Nephron (organoid): Measurements from ENCODE around the gene VTA1.
A peak's percentile ranks its signal among the peaks of the same experiment; 100 is the strongest.
"Not testable (repeated sequence)": the region's sequence is repeated elsewhere in the genome, so short reads cannot be mapped to it uniquely, and the experiment has no call there.

Experiments used
- H3K27ac Mint-ChIP-seq, 3 experiments: 2 replicates each; pipeline ENCODE4 v1.8.0; 2020; ENCODE audit warnings: mixed read lengths in 3 of 3, mild to moderate bottlenecking in 2 of 3, moderate library complexity in 1 of 3
- H3K27me3 Mint-ChIP-seq: 2 replicates; pipeline ENCODE4 v1.8.0; 2021; ENCODE audit warnings: low read depth, mild to moderate bottlenecking, moderate library complexity, mixed read lengths
- H3K36me3 Mint-ChIP-seq: 2 replicates; pipeline ENCODE4 v1.8.0; 2020; ENCODE audit warnings: low read depth, mixed read lengths
- H3K4me1 Mint-ChIP-seq: 2 replicates; pipeline ENCODE4 v1.8.0; 2020; ENCODE audit warnings: mixed read lengths
- H3K4me3 Mint-ChIP-seq, 3 experiments: 2 replicates each; pipeline ENCODE4 v1.8.0; 2020; ENCODE audit warnings: mild to moderate bottlenecking in 3 of 3, mixed read lengths in 3 of 3, moderate library complexity in 2 of 3
- H3K9me3 Mint-ChIP-seq: 2 replicates; pipeline ENCODE4 v1.8.0; 2020; ENCODE audit warnings: mixed read lengths
- TF ChIP-seq, protein P1 (sequence below), 3 experiments: fragments of 200-600 bp; sonication (generic); IDR thresholded peaks; one replicate each; pipeline ENCODE4 v1.5.0; 2021; ENCODE audit warnings: antibody characterized with exemption in 3 of 3; ENCODE audit not compliant: unreplicated experiment in 3 of 3

VTA1 gene

DNA sequence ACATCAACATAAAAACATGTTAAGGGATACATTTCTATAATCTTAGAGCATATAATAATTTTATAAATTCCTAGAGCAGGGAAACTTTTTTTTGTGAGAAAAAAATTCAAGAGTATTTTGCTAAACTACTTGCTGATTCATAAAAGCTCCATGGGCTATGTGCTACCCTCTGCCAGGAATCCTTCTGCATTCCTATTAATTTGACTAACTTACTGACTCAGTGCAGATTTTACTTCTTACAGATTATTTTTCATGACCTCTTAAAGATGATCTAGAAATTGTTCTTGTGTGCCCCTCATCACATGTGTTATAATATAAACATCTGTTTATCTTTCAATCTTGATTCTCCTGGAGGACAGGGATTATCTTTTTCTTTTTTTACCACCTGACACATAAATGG lies 5.7 kb downstream of the VTA1 start:
- no peaks in the 10 kb centered on the region for H3K27me3 Mint-ChIP-seq
- H3K4me1 Mint-ChIP-seq: peaks cover 31% of the 10 kb centered on the region
- H3K9me3 Mint-ChIP-seq: no peaks in the 10 kb centered on the region
- no peak overlapping the region for H3K4me3 Mint-ChIP-seq
- H3K36me3 Mint-ChIP-seq: peaks cover 5% of the 10 kb centered on the region
- H3K27ac Mint-ChIP-seq: no peak overlapping the region
- TF ChIP-seq, protein P1, sequence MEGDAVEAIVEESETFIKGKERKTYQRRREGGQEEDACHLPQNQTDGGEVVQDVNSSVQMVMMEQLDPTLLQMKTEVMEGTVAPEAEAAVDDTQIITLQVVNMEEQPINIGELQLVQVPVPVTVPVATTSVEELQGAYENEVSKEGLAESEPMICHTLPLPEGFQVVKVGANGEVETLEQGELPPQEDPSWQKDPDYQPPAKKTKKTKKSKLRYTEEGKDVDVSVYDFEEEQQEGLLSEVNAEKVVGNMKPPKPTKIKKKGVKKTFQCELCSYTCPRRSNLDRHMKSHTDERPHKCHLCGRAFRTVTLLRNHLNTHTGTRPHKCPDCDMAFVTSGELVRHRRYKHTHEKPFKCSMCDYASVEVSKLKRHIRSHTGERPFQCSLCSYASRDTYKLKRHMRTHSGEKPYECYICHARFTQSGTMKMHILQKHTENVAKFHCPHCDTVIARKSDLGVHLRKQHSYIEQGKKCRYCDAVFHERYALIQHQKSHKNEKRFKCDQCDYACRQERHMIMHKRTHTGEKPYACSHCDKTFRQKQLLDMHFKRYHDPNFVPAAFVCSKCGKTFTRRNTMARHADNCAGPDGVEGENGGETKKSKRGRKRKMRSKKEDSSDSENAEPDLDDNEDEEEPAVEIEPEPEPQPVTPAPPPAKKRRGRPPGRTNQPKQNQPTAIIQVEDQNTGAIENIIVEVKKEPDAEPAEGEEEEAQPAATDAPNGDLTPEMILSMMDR (IDR thresholded peaks at IDR 0.05; ENCODE audit: unreplicated experiment in 3 of 3): no peak

DNA sequence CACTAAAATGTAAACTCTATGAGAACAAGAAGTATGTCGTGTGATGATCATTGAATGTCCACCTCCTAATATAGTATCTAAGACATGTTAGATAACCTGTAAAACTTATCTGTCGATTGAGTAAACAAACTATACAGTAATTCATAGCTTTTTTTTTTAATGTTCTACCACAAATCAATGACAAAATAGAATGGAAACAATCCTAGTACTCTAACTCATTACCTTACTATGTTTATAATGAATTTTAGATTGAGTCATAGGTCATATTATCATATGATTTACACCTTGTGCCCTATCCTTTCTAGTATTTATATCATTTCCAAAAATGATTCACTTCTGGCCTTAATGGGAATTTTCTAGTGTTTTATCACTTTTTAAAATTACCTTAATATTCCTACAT lies 6.1 kb downstream of the VTA1 start:
- no peaks in the 10 kb centered on the region for H3K27me3 Mint-ChIP-seq
- TF ChIP-seq, protein P1 (IDR thresholded peaks at IDR 0.05; ENCODE audit: unreplicated experiment in 3 of 3): no peak
- no peak overlapping the region for H3K4me3 Mint-ChIP-seq
- peaks cover 28% of the 10 kb centered on the region for H3K4me1 Mint-ChIP-seq
- peaks cover 5% of the 10 kb centered on the region for H3K36me3 Mint-ChIP-seq
- no peak overlapping the region for H3K27ac Mint-ChIP-seq
- H3K9me3 Mint-ChIP-seq: no peaks in the 10 kb centered on the region

DNA sequence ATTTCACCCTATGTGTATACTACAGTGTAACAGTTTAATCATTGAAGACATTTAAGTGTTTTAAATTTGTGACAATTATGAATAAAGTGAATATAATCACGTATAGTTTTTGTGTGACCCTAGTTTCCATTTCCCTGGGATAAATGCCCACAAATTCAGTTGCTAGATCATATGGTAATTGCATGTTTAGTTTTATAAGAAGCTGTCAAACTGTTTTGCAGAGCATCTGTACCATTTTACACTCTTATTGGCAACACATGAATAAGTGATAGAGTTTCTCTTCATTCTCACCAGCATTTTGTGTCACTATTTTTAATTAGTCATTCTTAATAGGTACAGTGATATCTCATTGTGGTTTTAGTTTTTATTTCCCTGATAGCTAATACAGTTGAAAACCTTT lies 7.3 kb downstream of the VTA1 start:
- H3K27ac Mint-ChIP-seq: no peak overlapping the region
- H3K27me3 Mint-ChIP-seq: no peaks in the 10 kb centered on the region
- no peaks in the 10 kb centered on the region for H3K9me3 Mint-ChIP-seq
- H3K36me3 Mint-ChIP-seq: peaks cover 5% of the 10 kb centered on the region
- H3K4me1 Mint-ChIP-seq: peaks cover 16% of the 10 kb centered on the region
- TF ChIP-seq, protein P1 (IDR thresholded peaks at IDR 0.05; ENCODE audit: unreplicated experiment in 3 of 3): no peak
- no peak overlapping the region for H3K4me3 Mint-ChIP-seq

DNA sequence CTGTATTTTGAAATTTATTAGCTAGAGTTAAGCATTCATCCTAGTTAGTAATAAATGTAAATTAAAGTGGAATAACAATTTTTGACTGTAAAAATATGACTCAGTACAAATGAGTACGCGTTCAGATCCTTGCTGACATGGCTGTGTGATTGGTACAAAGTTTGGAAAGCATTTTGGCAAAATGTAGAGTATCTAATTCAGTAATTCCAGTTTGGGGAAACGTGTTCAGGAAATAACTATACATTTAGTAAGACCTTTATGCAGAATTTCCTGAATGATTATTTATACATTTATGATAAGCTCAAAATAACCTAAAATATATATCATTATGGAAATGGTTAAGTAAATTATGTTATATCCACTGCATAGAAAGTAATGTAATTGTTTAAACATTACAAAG lies 8.0 kb downstream of the VTA1 start:
- TF ChIP-seq, protein P1 (IDR thresholded peaks at IDR 0.05; ENCODE audit: unreplicated experiment in 3 of 3): no peak
- H3K4me3 Mint-ChIP-seq: no peak overlapping the region
- peaks cover 5% of the 10 kb centered on the region for H3K36me3 Mint-ChIP-seq

DNA sequence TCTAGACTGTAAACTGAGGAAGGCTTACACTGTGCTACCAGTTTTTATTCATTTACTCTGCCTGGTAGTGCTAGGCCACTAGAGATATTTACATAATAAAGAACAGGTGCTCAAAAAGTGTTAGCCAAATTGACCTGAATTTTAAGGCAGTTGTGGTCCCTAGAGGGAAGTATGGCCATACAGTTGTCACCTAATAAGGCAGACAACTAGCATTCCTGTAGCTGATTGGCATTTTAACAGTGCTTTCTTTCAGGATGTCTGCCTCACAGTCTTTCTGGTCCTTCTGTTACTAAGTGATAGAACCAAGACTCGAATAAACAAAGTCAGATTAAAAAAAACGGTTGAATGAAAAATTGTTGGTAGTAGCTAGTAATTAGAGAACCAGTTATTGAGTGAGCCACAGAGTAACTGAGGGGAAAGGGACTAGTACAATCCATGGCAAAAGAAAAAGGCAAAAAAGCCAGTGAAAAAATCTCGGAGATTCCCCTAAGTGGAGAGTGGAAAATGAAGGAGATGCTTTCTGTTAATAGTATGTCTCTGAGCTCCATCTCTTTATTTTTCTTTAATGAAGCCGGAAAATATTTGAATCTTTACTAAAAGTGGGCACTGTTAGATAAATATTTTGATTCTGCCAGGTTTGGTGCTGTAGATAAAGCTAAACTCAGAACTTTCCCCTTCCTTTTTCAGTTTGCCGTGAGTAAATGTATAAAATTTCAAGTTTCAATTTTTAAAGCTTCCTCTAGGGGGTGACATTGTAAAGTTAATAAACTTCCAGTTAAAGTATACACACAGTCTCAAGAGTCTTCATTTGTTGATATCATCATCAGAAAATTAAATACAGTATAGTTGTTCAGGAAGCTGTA lies 9.1 kb downstream of the VTA1 start:
- Mint-ChIP-seq H3K4me1 (peaks cover 5% of the 10 kb centered on the region), H3K27me3 (no peaks in the 10 kb centered on the region), H3K9me3 (no peaks in the 10 kb centered on the region), H3K27ac (peak overlapping the region in 1 of 3 experiments; percentile 28), H3K4me3 (no peak overlapping the region), H3K36me3 (peaks cover 5% of the 10 kb centered on the region)
- TF ChIP-seq, protein P1 (IDR thresholded peaks at IDR 0.05; ENCODE audit: unreplicated experiment in 3 of 3): peak; percentile 33 to 61 (median 38)

More for the DNA sequence above, 8.0 kb downstream of the VTA1 start:
- no peaks in the 10 kb centered on the region for H3K27me3 Mint-ChIP-seq
- H3K9me3 Mint-ChIP-seq: no peaks in the 10 kb centered on the region
- H3K4me1 Mint-ChIP-seq: peaks cover 9% of the 10 kb centered on the region
- H3K27ac Mint-ChIP-seq: no peak overlapping the region

DNA sequence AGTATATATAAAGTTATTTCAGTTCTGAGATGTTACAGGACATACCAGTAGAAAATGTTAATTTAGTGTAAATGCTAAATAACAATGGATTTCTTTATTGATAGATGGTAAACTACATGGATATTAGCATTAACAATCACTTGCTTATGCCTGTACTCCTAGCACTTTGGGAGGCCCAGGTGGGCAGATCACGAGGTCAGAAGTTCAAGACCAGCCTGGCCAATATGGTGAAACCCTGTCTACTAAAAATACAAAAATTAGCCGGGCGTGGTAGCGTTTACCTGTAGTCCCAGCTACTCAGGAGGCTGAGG lies 9.7 kb downstream of the VTA1 start:
- H3K27me3 Mint-ChIP-seq, H3K9me3 Mint-ChIP-seq, H3K27ac Mint-ChIP-seq, H3K4me1 Mint-ChIP-seq, H3K36me3 Mint-ChIP-seq, H3K4me3 Mint-ChIP-seq: not testable (repeated sequence)
